B cell (primary cell): ENCODE results near the gene RETREG2. TPM values are rescaled to one million over a fixed set of nuclear protein-coding genes. Genes with fewer than 3 reads are reported as not detected.
A peak's percentile ranks its signal among the peaks of the same experiment; 100 is the strongest.

ENCODE experiments used
- ATAC-seq: fragments of 200-7000 bp; cut with Tn5 transposase; one replicate; pipeline ENCODE4 v1.10.0; 2021; ENCODE audit warnings: low read depth, mild to moderate bottlenecking, moderate number of reproducible peaks, moderate library complexity
- CTCF ChIA-PET: fragments of 350-600 bp; sonication (Branson Sonifier 250); formaldehyde crosslinking; loops from one replicate; lab custom pipeline; 2021; ENCODE audit warnings: antibody characterized with exemption, inconsistent platforms; lab: Charles Lee
- POLR2A ChIA-PET: fragments of 350-600 bp; sonication (Branson Sonifier 250); formaldehyde crosslinking; loops from one replicate; lab custom pipeline; 2021; ENCODE audit warnings: antibody characterized with exemption; lab: Charles Lee
- DNase-seq: peaks from one replicate; pipeline ENCODE4 v3.0.0; 2013
- H2AFZ ChIP-seq: 2 replicates; pipeline ENCODE4 v1.6.1; 2012; ENCODE audit warnings: mild to moderate bottlenecking, low read depth, low read length; ENCODE audit not compliant: insufficient read depth, poor library complexity, severe bottlenecking
- H3K27ac ChIP-seq, 2 donors: 1 replicate in 1 of 2; 2 replicates in 1 of 2; pipeline ENCODE4 v1.5.1; 2012 to 2013; ENCODE audit warnings: low read length in 2 of 2, mild to moderate bottlenecking in 2 of 2, moderate library complexity in 1 of 2
- H3K27me3 ChIP-seq, 4 experiments: fragments of 200-600 bp in 1 of 4; sonication (generic) in 1 of 4; replicated peaks in 1 of 4; 1 replicate in 2 of 4; 2 replicates in 2 of 4; pipeline versions ENCODE4 v1.6.1 to v1.7.0; 2013 to 2016; ENCODE audit warnings: low read length in 3 of 4, mild to moderate bottlenecking in 2 of 4, mixed read lengths in 1 of 4, moderate library complexity in 1 of 4; ENCODE audit not compliant: insufficient read depth in 4 of 4, control insufficient read depth in 3 of 4; ENCODE audit errors: control extremely low read depth in 1 of 4
- H3K36me3 ChIP-seq, 2 experiments: replicated peaks in 1 of 2; 1 replicate in 1 of 2; 2 replicates in 1 of 2; pipeline versions ENCODE4 v1.6.1 to v1.7.1; 2013; ENCODE audit warnings: low read length in 1 of 2; ENCODE audit not compliant: insufficient read depth in 2 of 2, control insufficient read depth in 1 of 2; ENCODE audit errors: control extremely low read depth in 1 of 2, extremely low read depth in 1 of 2
- H3K4me1 ChIP-seq, 2 donors: fragments of 200-600 bp in 1 of 2; sonication (generic) in 1 of 2; 1 replicate in 1 of 2; 2 replicates in 1 of 2; pipeline versions ENCODE4 v1.5.1 to v1.6.1; 2013 to 2017; ENCODE audit warnings: low read length in 2 of 2; ENCODE audit not compliant: control insufficient read depth in 2 of 2, insufficient read depth in 2 of 2
- H3K4me2 ChIP-seq: replicated peaks from 2 replicates; pipeline ENCODE3; 2012; ENCODE audit warnings: mild to moderate bottlenecking, low read depth, low read length; ENCODE audit not compliant: poor library complexity, severe bottlenecking
- H3K4me3 ChIP-seq, 5 experiments: fragments of 200-600 bp in 1 of 5; sonication (generic) in 1 of 5; 1 replicate in 3 of 5; 2 replicates in 2 of 5; pipeline versions ENCODE4 v1.5.1 to v1.7.0; 2011 to 2016; ENCODE audit warnings: low read length in 4 of 5, mild to moderate bottlenecking in 4 of 5, low read depth in 2 of 5, control low read depth in 1 of 5, moderate library complexity in 1 of 5; ENCODE audit not compliant: insufficient read depth in 1 of 5; ENCODE audit errors: control extremely low read depth in 1 of 5, extremely low read depth in 1 of 5
- H3K79me2 ChIP-seq: fragments of 200-600 bp; sonication (generic); one replicate; pipeline ENCODE4 v1.6.0; 2016; ENCODE audit warnings: low read length; ENCODE audit not compliant: control insufficient read depth, insufficient read depth
- H3K9ac ChIP-seq: fragments of 200-600 bp; sonication (generic); 2 replicates; pipeline ENCODE4 v1.6.1; 2017; ENCODE audit warnings: mild to moderate bottlenecking, low read length, moderate library complexity
- H3K9me3 ChIP-seq, 3 donors: one replicate each; pipeline versions ENCODE4 v1.6.1 to v1.7.1; 2013; ENCODE audit warnings: low read length in 2 of 3; ENCODE audit not compliant: control insufficient read depth in 2 of 3, insufficient read depth in 1 of 3; ENCODE audit errors: control extremely low read depth in 1 of 3
- H4K20me1 ChIP-seq: 2 replicates; pipeline ENCODE4 v1.6.0; 2012; ENCODE audit warnings: mild to moderate bottlenecking, low read length; ENCODE audit not compliant: insufficient read depth, control insufficient read depth, poor library complexity, severe bottlenecking
- H3K27ac Mint-ChIP-seq: one replicate; pipeline ENCODE4 v1.8.0; 2021; ENCODE audit warnings: mixed read lengths
- H3K27me3 Mint-ChIP-seq: one replicate; pipeline ENCODE4 v1.8.0; 2021; ENCODE audit warnings: mixed read lengths
- H3K4me1 Mint-ChIP-seq: one replicate; pipeline ENCODE4 v1.8.0; 2021; ENCODE audit warnings: mixed read lengths
- H3K4me3 Mint-ChIP-seq: one replicate; pipeline ENCODE4 v1.8.0; 2021; ENCODE audit warnings: mixed read lengths
- H3K9me3 Mint-ChIP-seq: one replicate; pipeline ENCODE4 v1.8.0; 2022; ENCODE audit warnings: mixed read lengths; ENCODE audit not compliant: insufficient read depth
- CTCF ChIP-seq: fragments of 200-600 bp; IDR thresholded peaks from one replicate; pipeline ENCODE4 v1.8.0; 2022; ENCODE audit warnings: antibody characterized with exemption, mild to moderate bottlenecking
- EZH2 ChIP-seq: IDR thresholded peaks from 2 replicates; pipeline ENCODE4 v1.6.1; 2012; ENCODE audit warnings: borderline replicate concordance, low read depth, mild to moderate bottlenecking, moderate library complexity, low read length; ENCODE audit not compliant: insufficient read depth, poor library complexity, severe bottlenecking
- WGBS: methylation state at CpG from one replicate; pipeline ENCODE4 v1.1.5; 2013; ENCODE audit warnings: missing lambda C conversion rate; ENCODE audit not compliant: insufficient coverage; 5-methylcytosine and 5-hydroxymethylcytosine counted together
- intact Hi-C: fragments of 100-400 bp; cut with micrococcal nuclease; formaldehyde crosslinking; loops from one replicate; pipeline ENCODE4 v1.10.0; 2022
- polyA plus RNA-seq: library from polyadenylated mRNA; depleted of rRNA; stranded (reverse); fragments of >200 nt; gene quantifications from 2 replicates; pipeline ENCODE4 v1.2.3, GENCODE V29; 2012
- total RNA-seq, 2 donors: library from RNA; stranded (reverse); fragments of 120-200 nt in 1 of 2; gene quantifications; 1 replicate in 1 of 2; 2 replicates in 1 of 2; pipeline versions ENCODE4 v1.2.3 to v1.2.4, GENCODE V29; 2013 to 2022

The RETREG2 gene
- total and polyA plus RNA-seq, 2 donors (not counting 1 experiment from before 2014, with no cell fraction given): 46.7 to 102 TPM

GRCh38 chr2:219184121-219184520, 6.0 kb downstream of the RETREG2 start:
- no peak overlapping the region for H3K27ac Mint-ChIP-seq
- no peaks in the 10 kb centered on the region for H3K9me3 Mint-ChIP-seq
- CTCF ChIA-PET: interaction anchor here (1.3 kb wide), 1 partner anchor 29 kb away, joined by 3 read pairs; no protein-coding TSS in a partner anchor
- Histone ChIP-seq H3K27ac (no peak overlapping the region), H3K36me3 (peaks cover 2 to 53% of the 10 kb centered on the region in 2 experiments), H3K4me1 (peaks cover 12 to 19% of the 10 kb centered on the region in 2 donors), H3K79me2 (peaks cover 23% of the 10 kb centered on the region), H3K4me3 (no peak overlapping the region), H3K27me3 (no peaks in the 10 kb centered on the region), H4K20me1 (peaks cover 31% of the 10 kb centered on the region), H2AFZ (no peak overlapping the region), H3K4me2 (no peak overlapping the region), H3K9ac (no peak overlapping the region), H3K9me3 (no peaks in the 10 kb centered on the region)
- DNase-seq (no peak), ATAC-seq (no peak)
- no peak overlapping the region for H3K4me3 Mint-ChIP-seq
- POLR2A ChIA-PET: no interaction called here
- 95% methylated on average over 2 of the region's 2 CpGs for WGBS
- intact Hi-C loops: no loop called here
- peaks cover 23% of the 10 kb centered on the region for H3K4me1 Mint-ChIP-seq
- no peaks in the 10 kb centered on the region for H3K27me3 Mint-ChIP-seq
- no peak for TF ChIP-seq CTCF
- no peak for TF ChIP-seq EZH2

- H3K79me2 ChIP-seq: no peaks in the 10 kb centered on the region
- Mint-ChIP-seq H3K4me3 (peak overlapping the region; percentile 8), H3K4me1 (peaks cover 8% of the 10 kb centered on the region), H3K9me3 (no peaks in the 10 kb centered on the region), H3K27ac (peak overlapping the region; percentile 74), H3K27me3 (no peaks in the 10 kb centered on the region)
- intact Hi-C loops: no loop called here
- TF ChIP-seq CTCF (no peak), EZH2 (no peak)
- H3K36me3 ChIP-seq: peaks cover 2 to 27% of the 10 kb centered on the region in 2 experiments
- peak; percentile 58 for ATAC-seq
- ChIA-PET POLR2A (interaction anchor here (0.6 kb wide), 1 partner anchor 20 kb away, joined by 3 read pairs; no protein-coding TSS in a partner anchor), CTCF (no interaction called here)
- H3K4me3 ChIP-seq: no peak overlapping the region
- peaks cover 5% of the 10 kb centered on the region for H4K20me1 ChIP-seq
- no peak overlapping the region for H2AFZ ChIP-seq
- 63% methylated on average over 5 of the region's 7 CpGs for WGBS
- peak; percentile 33 for DNase-seq
- H3K4me1 ChIP-seq: peaks cover 7 to 8% of the 10 kb centered on the region in 2 donors
- H3K4me2 ChIP-seq: peak overlapping the region; percentile 4
- H3K27me3 ChIP-seq: no peaks in the 10 kb centered on the region
- no peaks in the 10 kb centered on the region for H3K9me3 ChIP-seq
- H3K9ac ChIP-seq: no peak overlapping the region
- peak overlapping the region in 1 of 2 donors; percentile 9 for H3K27ac ChIP-seq
These were observed 8.8 kb downstream of the RETREG2 start for GRCh38 chr2:219186754-219187456.
